KMS-11 (cell line): Measurements from ENCODE around the gene ECI1.

ENCODE experiments used
- H2AFZ ChIP-seq: fragments of 200-600 bp; sonication (generic); 2 replicates; pipeline ENCODE4 v1.6.1; 2016; ENCODE audit warnings: antibody characterized with exemption, mixed run types, low read depth
- H3K27ac ChIP-seq: fragments of 200-600 bp; sonication (generic); 2 replicates; pipeline ENCODE4 v1.6.1; 2016; ENCODE audit warnings: mild to moderate bottlenecking, mixed run types
- H3K27me3 ChIP-seq: fragments of 200-600 bp; sonication (generic); 2 replicates; pipeline ENCODE4 v1.6.1; 2017; ENCODE audit warnings: mild to moderate bottlenecking, low read depth, mixed run types, moderate library complexity; ENCODE audit not compliant: insufficient read depth
- H3K36me3 ChIP-seq: fragments of 200-600 bp; sonication (generic); 2 replicates; pipeline ENCODE4 v1.6.1; 2017; ENCODE audit warnings: mild to moderate bottlenecking, mixed run types; ENCODE audit not compliant: insufficient read depth
- H3K4me1 ChIP-seq: fragments of 200-600 bp; sonication (generic); 2 replicates; pipeline ENCODE4 v1.6.1; 2016; ENCODE audit warnings: mild to moderate bottlenecking, low read depth, mixed run types; ENCODE audit not compliant: poor library complexity, severe bottlenecking
- H3K4me2 ChIP-seq: fragments of 200-600 bp; sonication (generic); 2 replicates; pipeline ENCODE4 v1.7.0; 2016; ENCODE audit warnings: mild to moderate bottlenecking, mixed run types
- H3K4me3 ChIP-seq: fragments of 200-600 bp; sonication (generic); IDR thresholded peaks from 2 replicates; pipeline ENCODE4 v1.6.1; 2017; ENCODE audit warnings: low read depth, low read length, mixed read lengths; ENCODE audit not compliant: insufficient read depth
- H3K79me2 ChIP-seq: fragments of 200-600 bp; sonication (generic); 2 replicates; pipeline ENCODE4 v1.6.1; 2016; ENCODE audit warnings: low read depth, mixed run types; ENCODE audit not compliant: insufficient read depth
- H3K9ac ChIP-seq: fragments of 200-600 bp; sonication (generic); 2 replicates; pipeline ENCODE4 v1.6.1; 2016; ENCODE audit warnings: mild to moderate bottlenecking, mixed run types
- H4K20me1 ChIP-seq: fragments of 200-600 bp; sonication (generic); 2 replicates; pipeline ENCODE4 v1.6.1; 2016; ENCODE audit warnings: mild to moderate bottlenecking, mixed run types; ENCODE audit not compliant: insufficient read depth
- CTCF ChIP-seq: fragments of 200-600 bp; sonication (generic); conservative IDR thresholded peaks from 2 replicates; pipeline ENCODE4 v1.6.1; 2017; ENCODE audit warnings: low read depth, mild to moderate bottlenecking, antibody characterized with exemption, low read length, moderate library complexity, mixed read lengths

ECI1 gene

GRCh38 chr16:2209258-2210008 is 42.0 kb downstream of the ECI1 start:
- Histone ChIP-seq H3K36me3 (no peaks in the 10 kb centered on the region), H3K79me2 (peaks cover 22% of the 10 kb centered on the region)

GRCh38 chr16:2208772-2209171 is 42.6 kb downstream of the ECI1 start:
- TF ChIP-seq CTCF, result no peak
- Histone ChIP-seq H4K20me1 (no peaks in the 10 kb centered on the region), H3K4me2 (no peak overlapping the region), H2AFZ (no peak overlapping the region), H3K9ac (no peak overlapping the region), H3K79me2 (peaks cover 22% of the 10 kb centered on the region), H3K27me3 (no peaks in the 10 kb centered on the region), H3K27ac (no peak overlapping the region), H3K36me3 (no peaks in the 10 kb centered on the region), H3K4me1 (peaks cover 29% of the 10 kb centered on the region), H3K4me3 (no peak overlapping the region)

More at GRCh38 chr16:2209258-2210008, 42.0 kb downstream of the ECI1 start:
- no peak overlapping the region for H3K4me3 ChIP-seq
- no peak overlapping the region for H2AFZ ChIP-seq
- H3K4me1 ChIP-seq, result peaks cover 27% of the 10 kb centered on the region
- no peaks in the 10 kb centered on the region for H4K20me1 ChIP-seq
- no peaks in the 10 kb centered on the region for H3K27me3 ChIP-seq
- TF ChIP-seq CTCF, result no peak
- no peak overlapping the region for H3K9ac ChIP-seq
- no peak overlapping the region for H3K4me2 ChIP-seq
- no peak overlapping the region for H3K27ac ChIP-seq

- Histone ChIP-seq H3K36me3 (no peaks in the 10 kb centered on the region), H3K27me3 (no peaks in the 10 kb centered on the region), H3K4me1 (peaks cover 25% of the 10 kb centered on the region), H2AFZ (no peak overlapping the region), H4K20me1 (no peaks in the 10 kb centered on the region), H3K4me3 (no peak overlapping the region), H3K9ac (no peak overlapping the region), H3K4me2 (no peak overlapping the region), H3K79me2 (peaks cover 17% of the 10 kb centered on the region), H3K27ac (no peak overlapping the region)
- TF ChIP-seq CTCF, result no peak
Measured at GRCh38 chr16:2208308-2208707, 43.1 kb downstream of the ECI1 start.

- Histone ChIP-seq H3K4me1 (peaks cover 20% of the 10 kb centered on the region), H3K79me2 (peaks cover 13% of the 10 kb centered on the region), H3K4me3 (no peak overlapping the region), H2AFZ (no peak overlapping the region), H3K27me3 (no peaks in the 10 kb centered on the region), H3K4me2 (no peak overlapping the region), H3K9ac (no peak overlapping the region), H4K20me1 (no peaks in the 10 kb centered on the region), H3K36me3 (no peaks in the 10 kb centered on the region), H3K27ac (no peak overlapping the region)
- TF ChIP-seq CTCF, result no peak
Measured at GRCh38 chr16:2207872-2208271, 43.5 kb downstream of the ECI1 start.
